Panc1 (cell line): ENCODE results near the gene GRIK5. TPM values are rescaled to one million over a fixed set of nuclear protein-coding genes. Genes with fewer than 3 reads are reported as not detected.

ENCODE experiments used
- ATAC-seq: fragments of 200-7000 bp; cut with Tn5 transposase; 2 replicates; pipeline ENCODE4 v1.9.1; 2020; ENCODE audit warnings: mild to moderate bottlenecking, moderate library complexity
- BruUV-seq: library from RNA; stranded (reverse); fragments of 400-500 nt; replicated peaks from 2 replicates; lab custom pipeline; 2021; lab: Mats Ljungman, UMichigan
- CTCF ChIA-PET: fragments of 300-600 bp; sonication (Branson Sonifier 250); formaldehyde crosslinking; loops from one replicate; lab custom pipeline; 2022; ENCODE audit warnings: antibody characterized with exemption; lab: Charles Lee
- POLR2A ChIA-PET: fragments of 300-600 bp; sonication (Branson Sonifier 250); formaldehyde crosslinking; loops from one replicate; lab custom pipeline; 2022; ENCODE audit warnings: antibody characterized with exemption; lab: Charles Lee
- DNase-seq: peaks from one replicate; pipeline ENCODE4 v3.0.0-alpha.2; 2010; ENCODE audit warnings: low read depth, low spot score
- H3K27ac ChIP-seq: 2 replicates; pipeline ENCODE4 v1.5.1; 2011; ENCODE audit warnings: mild to moderate bottlenecking, low read length, inconsistent platforms
- H3K27me3 ChIP-seq: fragments of 200-500 bp; sonication (Bioruptor generic); 2 replicates; pipeline ENCODE4 v1.6.0; 2014; ENCODE audit warnings: low read length, inconsistent platforms; ENCODE audit not compliant: control insufficient read depth, insufficient read depth
- H3K36me3 ChIP-seq: fragments of 200-500 bp; sonication (Bioruptor generic); 2 replicates; pipeline ENCODE4 v1.5.1; 2014; ENCODE audit warnings: inconsistent platforms, mild to moderate bottlenecking, low read length, moderate library complexity; ENCODE audit not compliant: control insufficient read depth, insufficient read depth
- H3K4me1 ChIP-seq: 2 replicates; pipeline ENCODE4 v1.5.1; 2011; ENCODE audit warnings: inconsistent platforms, mild to moderate bottlenecking, low read length, moderate library complexity; ENCODE audit not compliant: control insufficient read depth, insufficient read depth
- H3K4me3 ChIP-seq, 2 experiments: 2 replicates each; pipeline ENCODE4 v1.5.1; 2011 to 2012; ENCODE audit warnings: low read depth in 2 of 2, low read length in 2 of 2, mild to moderate bottlenecking in 2 of 2, inconsistent platforms in 1 of 2, moderate library complexity in 1 of 2
- H3K9me3 ChIP-seq: fragments of 200-500 bp; sonication (Bioruptor generic); 2 replicates; pipeline ENCODE4 v1.5.1; 2014; ENCODE audit warnings: low read depth, mild to moderate bottlenecking, inconsistent platforms, low read length, moderate library complexity; ENCODE audit not compliant: control insufficient read depth, insufficient read depth
- POLR2AphosphoS5 ChIP-seq: IDR thresholded peaks from 2 replicates; pipeline ENCODE4 v1.6.1; 2012; ENCODE audit warnings: mild to moderate bottlenecking, low read depth, low read length, moderate library complexity
- SIN3A ChIP-seq: IDR thresholded peaks from 2 replicates; pipeline ENCODE4 v1.6.1; 2012; ENCODE audit warnings: low read depth, mild to moderate bottlenecking, low read length, moderate library complexity, borderline replicate concordance; ENCODE audit not compliant: insufficient read depth
- TCF7L2 ChIP-seq: IDR thresholded peaks from 2 replicates; pipeline ENCODE4 v1.6.1; 2011; ENCODE audit warnings: mild to moderate bottlenecking, low read depth, low read length, inconsistent platforms
- in situ Hi-C: cut with HindIII; loops from 2 replicates; pipeline ENCODE4 v1.10.0; 2016; ENCODE audit warnings: low sequenced_read_pairs, low pct_unique_long_range_greater_than_20kb
- intact Hi-C: fragments of 100-400 bp; cut with micrococcal nuclease; formaldehyde crosslinking; loops from one replicate; pipeline ENCODE4 v1.10.0; 2022; ENCODE audit not compliant: unreplicated experiment
- total RNA-seq: library from RNA; stranded (reverse); gene quantifications from one replicate; pipeline ENCODE4 v1.2.1, GENCODE V29; 2021; ENCODE audit not compliant: unreplicated experiment
- TF ChIP-seq, protein P1 (sequence below): fragments of 450-650 bp; IDR thresholded peaks from 2 replicates; pipeline ENCODE4 v1.5.1; 2017; ENCODE audit warnings: mild to moderate bottlenecking
- TF ChIP-seq, protein P2 (sequence below), 2 experiments: IDR thresholded peaks; 2 replicates each; pipeline ENCODE4 v1.6.1; 2011 to 2012; ENCODE audit warnings: low read depth in 2 of 2, control low read depth in 1 of 2, low read length in 1 of 2, mild to moderate bottlenecking in 1 of 2, moderate library complexity in 1 of 2; ENCODE audit not compliant: insufficient read depth in 1 of 2

GRIK5 gene
- total RNA-seq, 1 experiment from 2014 or later: 0.62 TPM

DNA sequence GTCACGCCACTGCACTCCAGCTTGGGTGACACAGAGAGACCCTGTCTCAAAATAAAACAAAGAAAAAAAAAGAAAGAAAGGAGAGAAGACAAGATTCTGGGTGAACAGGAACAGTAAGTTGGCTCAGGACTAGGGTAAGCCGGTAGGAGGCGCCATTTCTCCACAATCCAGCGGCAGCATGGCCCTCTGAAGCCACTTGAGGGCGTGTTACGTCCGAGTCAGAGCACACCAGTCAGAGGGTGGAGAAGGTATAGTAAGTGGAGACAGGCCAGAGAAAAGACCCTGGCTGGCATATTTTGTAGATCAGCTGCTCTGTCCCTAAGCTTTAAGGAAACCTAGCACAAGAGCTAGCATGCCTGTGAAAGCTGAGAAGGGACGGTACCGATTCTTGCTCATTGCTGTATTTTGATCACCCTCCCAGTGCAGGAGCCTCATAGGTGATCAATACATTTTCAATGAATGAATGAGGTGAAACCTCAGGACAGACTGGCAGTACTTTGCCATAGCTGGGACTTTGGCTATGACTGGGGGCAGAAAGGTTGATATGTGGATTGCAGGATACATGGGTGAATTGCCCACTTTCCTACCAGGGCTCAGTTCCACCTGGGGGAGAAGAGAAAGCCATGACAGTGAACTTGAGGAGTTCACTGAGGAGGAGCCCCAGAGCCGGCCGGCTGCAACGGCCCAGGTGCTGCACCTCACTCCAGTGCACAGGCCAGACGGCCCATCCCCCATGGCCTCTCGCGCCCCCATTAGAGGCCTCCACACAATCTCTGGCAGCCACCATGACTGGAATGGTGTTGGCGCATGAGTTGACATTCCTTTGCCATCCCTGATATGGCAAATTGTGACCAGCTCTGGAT is 38.8 kb upstream of the GRIK5 start:
- BruUV-seq: no TSS peak
- POLR2A ChIA-PET: no interaction called here
- no peaks in the 10 kb centered on the region for H3K36me3 ChIP-seq
- no peak for TF ChIP-seq SIN3A
- TF ChIP-seq, protein P1, sequence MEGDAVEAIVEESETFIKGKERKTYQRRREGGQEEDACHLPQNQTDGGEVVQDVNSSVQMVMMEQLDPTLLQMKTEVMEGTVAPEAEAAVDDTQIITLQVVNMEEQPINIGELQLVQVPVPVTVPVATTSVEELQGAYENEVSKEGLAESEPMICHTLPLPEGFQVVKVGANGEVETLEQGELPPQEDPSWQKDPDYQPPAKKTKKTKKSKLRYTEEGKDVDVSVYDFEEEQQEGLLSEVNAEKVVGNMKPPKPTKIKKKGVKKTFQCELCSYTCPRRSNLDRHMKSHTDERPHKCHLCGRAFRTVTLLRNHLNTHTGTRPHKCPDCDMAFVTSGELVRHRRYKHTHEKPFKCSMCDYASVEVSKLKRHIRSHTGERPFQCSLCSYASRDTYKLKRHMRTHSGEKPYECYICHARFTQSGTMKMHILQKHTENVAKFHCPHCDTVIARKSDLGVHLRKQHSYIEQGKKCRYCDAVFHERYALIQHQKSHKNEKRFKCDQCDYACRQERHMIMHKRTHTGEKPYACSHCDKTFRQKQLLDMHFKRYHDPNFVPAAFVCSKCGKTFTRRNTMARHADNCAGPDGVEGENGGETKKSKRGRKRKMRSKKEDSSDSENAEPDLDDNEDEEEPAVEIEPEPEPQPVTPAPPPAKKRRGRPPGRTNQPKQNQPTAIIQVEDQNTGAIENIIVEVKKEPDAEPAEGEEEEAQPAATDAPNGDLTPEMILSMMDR: peak; percentile 97
- no peaks in the 10 kb centered on the region for H3K27me3 ChIP-seq
- CTCF ChIA-PET: no interaction called here
- H3K9me3 ChIP-seq: no peaks in the 10 kb centered on the region
- intact Hi-C loops: no loop called here
- H3K4me1 ChIP-seq: peaks cover 7% of the 10 kb centered on the region
- in situ Hi-C loops: no loop called here
- no peak overlapping the region for H3K4me3 ChIP-seq
- H3K27ac ChIP-seq: no peak overlapping the region
- DNase-seq (peak; percentile 78), ATAC-seq (peak; percentile 82)

DNA sequence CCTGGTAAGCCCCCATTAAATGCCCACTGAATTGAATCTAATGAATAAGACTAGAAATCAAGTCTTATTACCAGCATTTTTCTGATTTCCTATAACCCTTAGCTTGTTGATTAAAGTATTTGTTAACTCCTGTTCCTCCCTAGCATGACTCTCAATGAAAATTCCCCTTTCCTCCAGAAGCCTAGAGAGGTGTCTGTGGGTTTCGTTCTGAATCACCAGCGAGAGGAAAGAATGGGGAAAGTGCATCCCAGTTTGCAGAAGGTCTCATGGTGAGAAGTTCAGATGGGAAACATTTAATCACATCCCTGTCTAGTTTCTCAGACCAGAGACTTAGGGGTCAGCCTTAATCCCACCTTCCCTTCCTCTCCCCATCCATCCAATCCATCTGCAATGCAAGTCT is 35.4 kb upstream of the GRIK5 start:
- DNase-seq (no peak), ATAC-seq (no peak)
- no peaks in the 10 kb centered on the region for H3K4me1 ChIP-seq
- H3K36me3 ChIP-seq: no peaks in the 10 kb centered on the region
- H3K27me3 ChIP-seq: no peaks in the 10 kb centered on the region
- in situ Hi-C loops: no loop called here
- BruUV-seq: no TSS peak
- H3K27ac ChIP-seq: no peak overlapping the region
- no peaks in the 10 kb centered on the region for H3K9me3 ChIP-seq
- CTCF ChIA-PET: no interaction called here
- intact Hi-C loops: no loop called here
- TF ChIP-seq, protein P2, sequence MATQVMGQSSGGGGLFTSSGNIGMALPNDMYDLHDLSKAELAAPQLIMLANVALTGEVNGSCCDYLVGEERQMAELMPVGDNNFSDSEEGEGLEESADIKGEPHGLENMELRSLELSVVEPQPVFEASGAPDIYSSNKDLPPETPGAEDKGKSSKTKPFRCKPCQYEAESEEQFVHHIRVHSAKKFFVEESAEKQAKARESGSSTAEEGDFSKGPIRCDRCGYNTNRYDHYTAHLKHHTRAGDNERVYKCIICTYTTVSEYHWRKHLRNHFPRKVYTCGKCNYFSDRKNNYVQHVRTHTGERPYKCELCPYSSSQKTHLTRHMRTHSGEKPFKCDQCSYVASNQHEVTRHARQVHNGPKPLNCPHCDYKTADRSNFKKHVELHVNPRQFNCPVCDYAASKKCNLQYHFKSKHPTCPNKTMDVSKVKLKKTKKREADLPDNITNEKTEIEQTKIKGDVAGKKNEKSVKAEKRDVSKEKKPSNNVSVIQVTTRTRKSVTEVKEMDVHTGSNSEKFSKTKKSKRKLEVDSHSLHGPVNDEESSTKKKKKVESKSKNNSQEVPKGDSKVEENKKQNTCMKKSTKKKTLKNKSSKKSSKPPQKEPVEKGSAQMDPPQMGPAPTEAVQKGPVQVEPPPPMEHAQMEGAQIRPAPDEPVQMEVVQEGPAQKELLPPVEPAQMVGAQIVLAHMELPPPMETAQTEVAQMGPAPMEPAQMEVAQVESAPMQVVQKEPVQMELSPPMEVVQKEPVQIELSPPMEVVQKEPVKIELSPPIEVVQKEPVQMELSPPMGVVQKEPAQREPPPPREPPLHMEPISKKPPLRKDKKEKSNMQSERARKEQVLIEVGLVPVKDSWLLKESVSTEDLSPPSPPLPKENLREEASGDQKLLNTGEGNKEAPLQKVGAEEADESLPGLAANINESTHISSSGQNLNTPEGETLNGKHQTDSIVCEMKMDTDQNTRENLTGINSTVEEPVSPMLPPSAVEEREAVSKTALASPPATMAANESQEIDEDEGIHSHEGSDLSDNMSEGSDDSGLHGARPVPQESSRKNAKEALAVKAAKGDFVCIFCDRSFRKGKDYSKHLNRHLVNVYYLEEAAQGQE (IDR thresholded peaks at IDR 0.05; ENCODE audit: insufficient read depth in 1 of 2, low read depth in 2 of 2, low read length in 1 of 2): no peak
- TF ChIP-seq SIN3A (no peak), TCF7L2 (no peak), POLR2AphosphoS5 (no peak)
- TF ChIP-seq, protein P1: no peak
- POLR2A ChIA-PET: no interaction called here
- H3K4me3 ChIP-seq: no peak overlapping the region
